DOHH2 (cell line): ENCODE measurements around the gene MEGF11.

Experiments used
- CTCF ChIP-seq: fragments of 200-600 bp; sonication (generic); IDR thresholded peaks from one replicate; pipeline ENCODE4 v1.5.1; 2014; ENCODE audit warnings: antibody characterized with exemption, mild to moderate bottlenecking, low read depth, low read length; ENCODE audit not compliant: poor library complexity, severe bottlenecking
- EZH2phosphoT487 ChIP-seq: fragments of 200-600 bp; sonication (generic); IDR thresholded peaks from 2 replicates; pipeline ENCODE4 v1.6.1; 2017; ENCODE audit warnings: borderline replicate concordance, mild to moderate bottlenecking, antibody characterized with exemption, low read length, moderate library complexity, mixed read lengths

DNA sequence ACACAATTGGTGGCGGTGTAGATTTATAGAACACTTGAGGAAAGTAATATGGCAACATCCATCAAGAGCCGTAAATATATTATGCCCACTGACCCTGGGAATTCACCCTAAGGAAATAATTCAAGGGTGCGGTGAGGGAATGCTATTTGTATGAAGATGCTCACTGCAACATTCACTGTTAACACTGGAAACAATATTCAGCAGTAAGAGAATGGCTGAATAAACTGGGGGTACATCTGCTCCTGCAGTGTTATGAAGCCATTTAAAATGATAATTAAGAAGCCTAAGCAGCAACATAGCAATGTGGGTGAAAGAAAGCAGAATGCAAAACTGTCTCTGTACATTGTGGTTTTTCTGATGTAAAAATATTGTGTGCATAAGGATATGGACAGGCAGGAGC is 296.7 kb downstream of the MEGF11 start:
- TF ChIP-seq CTCF (no peak), EZH2phosphoT487 (no peak)
